ENCODE measurements around the gene CLCN6. TPM values are rescaled to one million over a fixed set of nuclear protein-coding genes. Genes with fewer than 3 reads are reported as not detected.

The CLCN6 gene
- total RNA-seq, 4 donors from 2014 or later, result 14.0 to 184 (median 30.7) TPM

DNA sequence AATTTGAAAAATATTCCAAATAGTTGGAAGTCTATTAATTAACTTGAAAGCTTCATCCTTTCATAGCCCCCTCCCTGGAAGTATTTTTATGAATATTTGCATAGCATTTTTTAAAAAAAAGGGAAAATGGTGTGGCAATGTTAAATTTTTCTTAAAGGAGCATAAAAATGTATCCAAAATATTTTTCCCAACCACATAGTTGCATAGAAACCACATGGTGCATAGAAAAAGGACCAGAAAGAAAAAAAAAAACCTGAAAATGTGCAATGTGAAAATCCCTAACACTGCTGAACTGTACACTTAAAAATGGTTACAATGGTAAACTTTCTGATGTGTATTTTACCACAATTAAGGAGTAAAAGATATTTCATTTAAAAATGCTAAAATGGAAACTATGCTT is 36.0 kb upstream of the CLCN6 start:
- Histone ChIP-seq H3K27me3 (peaks cover 16% of the 10 kb centered on the region), H3K9me3 (no peaks in the 10 kb centered on the region), H3K4me1 (no peaks in the 10 kb centered on the region), H3K36me3 (no peaks in the 10 kb centered on the region), H3K4me3 (no peak overlapping the region), H3K27ac (no peak overlapping the region)
- TF ChIP-seq POLR2AphosphoS5 (IDR thresholded peaks at IDR 0.05) (no peak), CTCF (IDR thresholded peaks at IDR 0.05) (no peak), POLR2A (IDR thresholded peaks at IDR 0.05) (no peak), EP300 (IDR thresholded peaks at IDR 0.05; ENCODE audit: low read depth) (no peak)
- DNase-seq, result no peak
- intact Hi-C loops (cut with DNase I; ENCODE audit: low total_unique reads) (no loop called here), in situ Hi-C loops (cut with MboI; ENCODE audit: low pct_ligation_motif_present in 1 of 4, low pct_unique_long_range_greater_than_20kb in 1 of 4, low sequenced_read_pairs in 3 of 4) (no loop called here)

- H3K27ac ChIP-seq, result no peak overlapping the region
- intact Hi-C loops (cut with DNase I; ENCODE audit: low total_unique reads), result no loop called here
- 56% methylated on average over 11 of the region's 11 CpGs; no CpG with 5 or more reads in 1 of the 2 donors for WGBS, 2 donors (ENCODE audit: low coverage in 1 of 2)
- TF ChIP-seq POLR2AphosphoS5 (IDR thresholded peaks at IDR 0.05), result no peak
- TF ChIP-seq CTCF (IDR thresholded peaks at IDR 0.05), result no peak
- TF ChIP-seq EP300 (IDR thresholded peaks at IDR 0.05; ENCODE audit: low read depth), result no peak
- TF ChIP-seq POLR2A (IDR thresholded peaks at IDR 0.05), result no peak
- H3K4me1 ChIP-seq, result no peaks in the 10 kb centered on the region
- H3K36me3 ChIP-seq, result no peaks in the 10 kb centered on the region
- peaks cover 8% of the 10 kb centered on the region for H3K27me3 ChIP-seq
- no peak for DNase-seq
- no peak overlapping the region for H3K4me3 ChIP-seq
- in situ Hi-C loops (cut with MboI; ENCODE audit: low pct_ligation_motif_present in 1 of 4, low pct_unique_long_range_greater_than_20kb in 1 of 4, low sequenced_read_pairs in 3 of 4), result no loop called here
- no peaks in the 10 kb centered on the region for H3K9me3 ChIP-seq
Measured at GRCh38 chr1:11771481-11772043, 34.4 kb upstream of the CLCN6 start.

- TF ChIP-seq EP300 (IDR thresholded peaks at IDR 0.05; ENCODE audit: low read depth) (no peak), POLR2A (IDR thresholded peaks at IDR 0.05) (no peak), CTCF (IDR thresholded peaks at IDR 0.05) (no peak), POLR2AphosphoS5 (IDR thresholded peaks at IDR 0.05) (no peak)
- Histone ChIP-seq H3K36me3 (no peaks in the 10 kb centered on the region), H3K27me3 (peaks cover 8% of the 10 kb centered on the region), H3K4me3 (no peak overlapping the region), H3K9me3 (no peaks in the 10 kb centered on the region), H3K4me1 (no peaks in the 10 kb centered on the region), H3K27ac (no peak overlapping the region)
- in situ Hi-C loops (cut with MboI; ENCODE audit: low pct_ligation_motif_present in 1 of 4, low pct_unique_long_range_greater_than_20kb in 1 of 4, low sequenced_read_pairs in 3 of 4), result no loop called here
- WGBS, 2 donors (ENCODE audit: low coverage in 1 of 2), result 64% methylated on average over 5 of the region's 5 CpGs; no CpG with 5 or more reads in 1 of the 2 donors
- no peak for DNase-seq
- intact Hi-C loops (cut with DNase I; ENCODE audit: low total_unique reads), result no loop called here
Measured at GRCh38 chr1:11772458-11772857, 33.5 kb upstream of the CLCN6 start.

- in situ Hi-C loops (cut with MboI; ENCODE audit: low pct_ligation_motif_present in 1 of 4, low pct_unique_long_range_greater_than_20kb in 1 of 4, low sequenced_read_pairs in 3 of 4), result no loop called here
- no peaks in the 10 kb centered on the region for H3K9me3 ChIP-seq
- no peaks in the 10 kb centered on the region for H3K4me1 ChIP-seq
- intact Hi-C loops (cut with DNase I; ENCODE audit: low total_unique reads), result no loop called here
- no peak for TF ChIP-seq POLR2AphosphoS5 (IDR thresholded peaks at IDR 0.05)
- TF ChIP-seq EP300 (IDR thresholded peaks at IDR 0.05; ENCODE audit: low read depth), result no peak
- TF ChIP-seq POLR2A (IDR thresholded peaks at IDR 0.05), result no peak
- H3K27me3 ChIP-seq, result peaks cover 8% of the 10 kb centered on the region
- H3K4me3 ChIP-seq, result no peak overlapping the region
- no peaks in the 10 kb centered on the region for H3K36me3 ChIP-seq
- DNase-seq, result no peak
- H3K27ac ChIP-seq, result no peak overlapping the region
- 92 to 100% methylated on average over 6 to 9 of the region's 9 CpGs for WGBS, 2 donors (ENCODE audit: low coverage in 1 of 2)
Measured at GRCh38 chr1:11774753-11775152, 31.2 kb upstream of the CLCN6 start.
